OCI-LY1 (cell line): ENCODE measurements around the gene EML5.

Source experiments
- CTCF ChIP-seq: fragments of 200-600 bp; sonication (generic), shearing (Covaris generic); IDR thresholded peaks from 2 replicates; pipeline ENCODE4 v1.5.1; 2017; ENCODE audit warnings: mild to moderate bottlenecking, antibody characterized with exemption, low read length, moderate library complexity, mixed read lengths
- EZH2 ChIP-seq: fragments of 200-600 bp; sonication (generic), shearing (Covaris generic); IDR thresholded peaks from 2 replicates; pipeline ENCODE4 v1.8.0; 2017; ENCODE audit warnings: borderline replicate concordance, mixed run types, mild to moderate bottlenecking, antibody characterized with exemption, low read length, moderate library complexity, mixed read lengths

- TF ChIP-seq EZH2 (no peak), CTCF (no peak)
Observed at GRCh38 chr14:88681755-88682494, 110.8 kb downstream of the EML5 start.
